Hepatocyte (in vitro differentiated cells): Measurements from ENCODE around the gene TMEM41B. TPM values are rescaled to one million over a fixed set of nuclear protein-coding genes. Genes with fewer than 3 reads are reported as not detected.

ENCODE experiments used
- DNase-seq: peaks from one replicate; pipeline ENCODE4 v3.0.0-alpha.2; 2016; ENCODE audit warnings: low spot score
- H2AFZ ChIP-seq: fragments of 200-600 bp; sonication (generic); 2 replicates; pipeline ENCODE4 v1.6.0; 2016; ENCODE audit warnings: antibody characterized with exemption, mild to moderate bottlenecking
- H3K27ac ChIP-seq: fragments of 200-600 bp; sonication (generic); 2 replicates; pipeline ENCODE4 v1.5.1; 2016; ENCODE audit warnings: mild to moderate bottlenecking
- H3K27me3 ChIP-seq: fragments of 200-600 bp; sonication (generic); 2 replicates; pipeline ENCODE4 v1.6.1; 2016
- H3K36me3 ChIP-seq: fragments of 200-600 bp; sonication (generic); replicated peaks from 2 replicates; pipeline ENCODE4 v1.5.1; 2016; ENCODE audit warnings: low read depth; ENCODE audit not compliant: insufficient read depth
- H3K4me1 ChIP-seq: fragments of 200-600 bp; sonication (generic); 2 replicates; pipeline ENCODE4 v1.5.1; 2016; ENCODE audit warnings: mild to moderate bottlenecking, moderate library complexity; ENCODE audit not compliant: insufficient read depth
- H3K4me2 ChIP-seq: fragments of 200-600 bp; sonication (generic); 2 replicates; pipeline ENCODE4 v1.6.0; 2016
- H3K4me3 ChIP-seq: fragments of 200-600 bp; sonication (generic); 2 replicates; pipeline ENCODE4 v1.5.1; 2016; ENCODE audit warnings: mild to moderate bottlenecking
- H3K79me2 ChIP-seq: fragments of 200-600 bp; sonication (generic); 2 replicates; pipeline ENCODE4 v1.6.0; 2017; ENCODE audit warnings: mild to moderate bottlenecking
- H3K9me2 ChIP-seq: fragments of 200-600 bp; sonication (generic); replicated peaks from 2 replicates; pipeline ENCODE4 v1.6.0; 2017; ENCODE audit warnings: mild to moderate bottlenecking; ENCODE audit not compliant: insufficient read depth
- H3K9me3 ChIP-seq: fragments of 200-600 bp; sonication (generic); 2 replicates; pipeline ENCODE4 v1.5.1; 2016; ENCODE audit warnings: low read depth, mild to moderate bottlenecking
- H4K20me1 ChIP-seq: fragments of 200-600 bp; sonication (generic); 2 replicates; pipeline ENCODE4 v1.6.0; 2016; ENCODE audit warnings: mild to moderate bottlenecking; ENCODE audit not compliant: insufficient read depth, poor library complexity, severe bottlenecking
- EZH2 ChIP-seq: fragments of 200-600 bp; sonication (generic); IDR thresholded peaks from 2 replicates; pipeline ENCODE4 v1.6.1; 2016; ENCODE audit warnings: antibody characterized with exemption, mild to moderate bottlenecking, borderline replicate concordance
- EZH2phosphoT487 ChIP-seq: fragments of 200-600 bp; sonication (generic); IDR thresholded peaks from one replicate; pipeline ENCODE4 v1.6.1; 2018; ENCODE audit warnings: antibody characterized with exemption, mild to moderate bottlenecking, low read depth, moderate library complexity; ENCODE audit not compliant: unreplicated experiment, severe bottlenecking
- WGBS: methylation state at CpG from one replicate; pipeline ENCODE4 v1.1.6; 2016; ENCODE audit warnings: low lambda C conversion rate; ENCODE audit errors: missing lambda C conversion rate; 5-methylcytosine and 5-hydroxymethylcytosine counted together
- polyA plus RNA-seq: library from polyadenylated mRNA; unstranded; fragments of >200 nt; fragmentation: Nextera tagmentation; extraction: Ambion mirVana; gene quantifications from 2 replicates; pipeline ENCODE4 v1.2.1, GENCODE V29; 2016
- total RNA-seq: library from RNA; depleted of rRNA; stranded (reverse); fragments of >200 nt; gene quantifications from 2 replicates; pipeline ENCODE4 v1.2.3, GENCODE V29; 2014
- TF ChIP-seq, protein P1 (sequence below): fragments of 200-600 bp; sonication (generic); IDR thresholded peaks from 2 replicates; pipeline ENCODE4 v1.5.1; 2016; ENCODE audit warnings: antibody characterized with exemption, mild to moderate bottlenecking; ENCODE audit not compliant: poor library complexity

The TMEM41B gene
- total and polyA plus RNA-seq, 2 experiments from 2014 or later, result 39.6 to 74.4 TPM

DNA sequence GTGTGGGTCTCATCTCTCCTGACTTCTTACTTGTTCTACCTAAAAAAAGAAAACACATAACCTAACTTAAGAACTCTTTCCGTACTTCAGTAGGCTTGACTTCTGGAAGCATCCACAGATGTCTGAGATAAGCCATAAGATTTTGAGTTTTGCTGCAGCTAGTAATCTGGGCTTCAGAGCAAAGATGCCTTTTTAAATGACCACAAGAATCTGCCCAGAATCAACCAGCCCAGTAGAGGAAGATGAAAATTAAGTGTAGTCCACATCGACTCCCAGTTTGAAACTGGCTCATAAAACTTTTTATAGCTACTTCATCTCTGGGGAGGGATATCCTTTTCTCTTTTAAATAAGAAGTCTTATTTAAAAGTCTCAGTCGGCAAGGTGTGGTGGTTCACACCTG is 60.0 kb downstream of the TMEM41B start:
- H3K27ac ChIP-seq, result no peak overlapping the region
- H4K20me1 ChIP-seq, result peaks cover 43% of the 10 kb centered on the region
- 78% methylated on average over 3 of the region's 3 CpGs for WGBS
- H3K4me1 ChIP-seq, result no peaks in the 10 kb centered on the region
- no peaks in the 10 kb centered on the region for H3K9me2 ChIP-seq
- H3K27me3 ChIP-seq, result no peaks in the 10 kb centered on the region
- no peak overlapping the region for H2AFZ ChIP-seq
- no peaks in the 10 kb centered on the region for H3K9me3 ChIP-seq
- H3K36me3 ChIP-seq, result no peaks in the 10 kb centered on the region
- TF ChIP-seq, protein P1, sequence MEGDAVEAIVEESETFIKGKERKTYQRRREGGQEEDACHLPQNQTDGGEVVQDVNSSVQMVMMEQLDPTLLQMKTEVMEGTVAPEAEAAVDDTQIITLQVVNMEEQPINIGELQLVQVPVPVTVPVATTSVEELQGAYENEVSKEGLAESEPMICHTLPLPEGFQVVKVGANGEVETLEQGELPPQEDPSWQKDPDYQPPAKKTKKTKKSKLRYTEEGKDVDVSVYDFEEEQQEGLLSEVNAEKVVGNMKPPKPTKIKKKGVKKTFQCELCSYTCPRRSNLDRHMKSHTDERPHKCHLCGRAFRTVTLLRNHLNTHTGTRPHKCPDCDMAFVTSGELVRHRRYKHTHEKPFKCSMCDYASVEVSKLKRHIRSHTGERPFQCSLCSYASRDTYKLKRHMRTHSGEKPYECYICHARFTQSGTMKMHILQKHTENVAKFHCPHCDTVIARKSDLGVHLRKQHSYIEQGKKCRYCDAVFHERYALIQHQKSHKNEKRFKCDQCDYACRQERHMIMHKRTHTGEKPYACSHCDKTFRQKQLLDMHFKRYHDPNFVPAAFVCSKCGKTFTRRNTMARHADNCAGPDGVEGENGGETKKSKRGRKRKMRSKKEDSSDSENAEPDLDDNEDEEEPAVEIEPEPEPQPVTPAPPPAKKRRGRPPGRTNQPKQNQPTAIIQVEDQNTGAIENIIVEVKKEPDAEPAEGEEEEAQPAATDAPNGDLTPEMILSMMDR, result no peak
- TF ChIP-seq EZH2 (no peak), EZH2phosphoT487 (no peak)
- no peak overlapping the region for H3K4me3 ChIP-seq
- peaks cover 100% of the 10 kb centered on the region for H3K79me2 ChIP-seq
- no peak for DNase-seq
- H3K4me2 ChIP-seq, result no peak overlapping the region

DNA sequence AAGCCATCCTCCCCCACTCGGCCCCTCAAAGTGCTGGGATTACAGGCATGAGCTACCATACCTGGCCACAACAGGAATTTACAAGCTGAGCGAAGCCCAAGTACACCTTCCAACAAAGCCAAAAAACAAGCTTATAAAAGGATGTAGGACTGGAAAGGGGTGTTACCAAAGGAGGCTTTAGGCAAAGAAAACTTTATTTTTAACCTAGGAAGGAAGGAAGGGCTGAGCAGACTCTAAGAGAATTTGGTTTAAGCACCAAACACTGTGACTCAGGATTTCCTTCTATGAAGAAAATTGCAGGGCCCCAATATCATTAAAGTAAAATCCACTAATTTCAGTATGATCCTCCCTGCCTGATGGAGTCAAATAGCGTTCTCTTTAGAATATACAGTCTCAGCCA is 61.3 kb downstream of the TMEM41B start:
- peaks cover 100% of the 10 kb centered on the region for H3K79me2 ChIP-seq
- H3K9me2 ChIP-seq, result no peaks in the 10 kb centered on the region
- no peaks in the 10 kb centered on the region for H3K36me3 ChIP-seq
- TF ChIP-seq EZH2 (no peak), EZH2phosphoT487 (no peak)
- TF ChIP-seq, protein P1, result no peak
- H3K27me3 ChIP-seq, result no peaks in the 10 kb centered on the region
- H3K27ac ChIP-seq, result no peak overlapping the region
- H2AFZ ChIP-seq, result no peak overlapping the region
- H3K9me3 ChIP-seq, result no peaks in the 10 kb centered on the region
- H4K20me1 ChIP-seq, result peaks cover 37% of the 10 kb centered on the region
- no peaks in the 10 kb centered on the region for H3K4me1 ChIP-seq
- no peak for DNase-seq
- H3K4me3 ChIP-seq, result no peak overlapping the region
- WGBS, result 79% methylated on average over 3 of the region's 3 CpGs
- H3K4me2 ChIP-seq, result no peak overlapping the region

DNA sequence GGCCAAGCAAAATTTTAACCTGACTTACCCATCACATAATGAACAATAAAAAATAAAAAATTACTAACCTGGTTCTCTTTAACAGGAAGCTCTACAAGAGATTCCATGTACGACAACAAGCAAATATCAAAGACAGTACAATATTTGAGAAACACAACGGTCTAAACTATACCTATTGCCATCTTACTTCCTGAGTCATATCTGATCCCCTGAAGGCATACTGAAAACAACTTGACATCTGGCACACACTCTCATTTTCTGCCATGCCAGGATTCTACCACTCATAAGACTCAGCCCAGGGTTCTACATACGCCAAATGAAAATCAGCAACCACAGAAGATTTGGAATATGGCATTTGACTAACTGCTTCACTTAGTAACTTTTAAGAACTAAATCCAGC is 63.1 kb downstream of the TMEM41B start:
- no peaks in the 10 kb centered on the region for H3K27me3 ChIP-seq
- H3K27ac ChIP-seq, result no peak overlapping the region
- no peak for DNase-seq
- no peaks in the 10 kb centered on the region for H3K4me1 ChIP-seq
- H4K20me1 ChIP-seq, result peaks cover 35% of the 10 kb centered on the region
- H3K4me3 ChIP-seq, result no peak overlapping the region
- no peaks in the 10 kb centered on the region for H3K9me2 ChIP-seq
- peaks cover 100% of the 10 kb centered on the region for H3K79me2 ChIP-seq
- no peak overlapping the region for H3K4me2 ChIP-seq
- no peak overlapping the region for H2AFZ ChIP-seq
- no peaks in the 10 kb centered on the region for H3K9me3 ChIP-seq
- H3K36me3 ChIP-seq, result no peaks in the 10 kb centered on the region
- no peak for TF ChIP-seq EZH2phosphoT487
- TF ChIP-seq EZH2, result no peak
- TF ChIP-seq, protein P1, result no peak
- WGBS, result 93% methylated on average over 3 of the region's 3 CpGs

DNA sequence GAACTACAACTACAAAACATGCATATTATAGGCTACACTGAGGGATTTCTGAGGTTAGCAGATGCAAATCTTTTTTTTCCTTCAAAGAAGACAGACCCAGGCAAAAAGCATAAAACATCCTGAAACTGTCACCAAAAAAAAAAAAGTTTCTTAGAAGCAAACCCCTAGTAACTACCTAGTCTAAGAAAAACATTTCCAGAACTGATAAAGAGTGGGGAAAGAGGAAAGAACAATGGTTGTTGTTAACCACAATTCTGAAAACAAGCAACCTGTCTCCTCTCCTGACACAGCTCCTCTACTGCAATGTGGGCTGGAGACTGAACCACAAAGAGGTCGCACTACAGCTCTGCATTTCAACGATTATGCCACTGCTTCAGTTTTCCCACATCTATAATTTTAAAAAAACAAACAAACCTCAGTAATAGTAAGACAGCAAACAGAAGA is 64.2 kb downstream of the TMEM41B start:
- Histone ChIP-seq H3K4me1 (no peaks in the 10 kb centered on the region), H3K27ac (no peak overlapping the region), H2AFZ (no peak overlapping the region), H3K9me3 (no peaks in the 10 kb centered on the region), H3K4me2 (no peak overlapping the region), H3K79me2 (peaks cover 100% of the 10 kb centered on the region), H3K4me3 (no peak overlapping the region), H3K9me2 (no peaks in the 10 kb centered on the region), H3K36me3 (no peaks in the 10 kb centered on the region), H4K20me1 (peaks cover 36% of the 10 kb centered on the region), H3K27me3 (no peaks in the 10 kb centered on the region)
- no peak for DNase-seq
- TF ChIP-seq EZH2 (no peak), EZH2phosphoT487 (no peak)
- TF ChIP-seq, protein P1, result no peak
- 64% methylated on average over 2 of the region's 2 CpGs for WGBS
